ENCODE results near the gene RBMS3. TPM values are rescaled to one million over a fixed set of nuclear protein-coding genes. Genes with fewer than 3 reads are reported as not detected.
A peak's percentile ranks its signal among the peaks of the same experiment; 100 is the strongest.
"Not testable (repeated sequence)": the region's sequence is repeated elsewhere in the genome, so short reads cannot be mapped to it uniquely, and the experiment has no call there.

Gene RBMS3
- polyA plus RNA-seq, 1 donor, result 27.7 TPM

DNA sequence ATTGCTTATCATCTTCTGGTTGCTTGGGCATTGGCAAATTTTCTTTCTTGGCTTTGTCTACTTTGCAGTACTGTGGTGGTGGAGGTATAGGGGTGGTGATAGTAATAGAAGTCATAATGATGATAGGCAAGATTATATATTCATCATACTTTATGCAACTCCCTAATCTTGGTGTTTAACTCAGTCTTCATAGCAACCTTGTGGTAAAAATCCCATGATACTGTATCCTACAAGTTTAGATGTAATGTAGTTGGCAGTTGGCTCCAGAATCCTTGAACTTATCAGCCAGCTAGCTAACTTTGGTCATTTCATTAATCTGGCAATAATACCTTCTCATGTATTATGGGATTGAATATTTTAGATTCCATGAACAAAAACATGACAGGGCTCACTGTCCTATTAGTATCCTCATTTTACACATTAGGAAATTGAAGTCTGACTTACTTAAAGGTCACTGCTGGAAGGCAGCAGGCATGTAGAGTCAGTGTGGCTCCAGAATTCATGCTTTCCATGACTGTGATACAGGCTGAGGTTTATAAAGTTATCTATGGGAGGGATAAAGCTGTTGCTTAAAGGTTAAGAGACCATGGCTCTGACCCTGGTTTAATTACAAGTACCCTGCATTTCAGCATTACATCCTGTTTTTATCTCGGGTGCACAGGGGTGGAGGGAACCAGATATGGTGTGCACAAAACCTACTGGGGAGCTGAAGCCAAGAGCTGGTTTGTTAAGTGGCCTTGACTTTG, 33.3 kb downstream of the RBMS3 start:
- DNase-seq, result no peak

DNA sequence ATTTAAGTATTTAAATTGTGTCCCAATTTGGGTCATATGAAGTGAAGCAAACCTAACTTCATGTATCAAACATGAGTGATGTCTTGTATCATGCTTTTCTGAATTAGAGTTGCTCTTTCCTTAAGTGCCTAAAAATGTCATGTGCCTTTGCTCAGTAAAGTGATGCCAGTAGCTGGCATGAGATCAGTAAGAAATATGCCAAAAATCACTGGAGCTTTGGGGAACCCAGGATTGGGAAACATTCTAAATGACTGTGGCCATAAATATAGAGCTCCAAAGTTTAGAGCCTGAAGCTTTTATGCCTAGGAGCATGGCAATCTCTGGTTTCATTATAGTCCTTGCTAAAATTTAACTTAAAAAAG, 33.8 kb downstream of the RBMS3 start:
- DNase-seq, result no peak

DNA sequence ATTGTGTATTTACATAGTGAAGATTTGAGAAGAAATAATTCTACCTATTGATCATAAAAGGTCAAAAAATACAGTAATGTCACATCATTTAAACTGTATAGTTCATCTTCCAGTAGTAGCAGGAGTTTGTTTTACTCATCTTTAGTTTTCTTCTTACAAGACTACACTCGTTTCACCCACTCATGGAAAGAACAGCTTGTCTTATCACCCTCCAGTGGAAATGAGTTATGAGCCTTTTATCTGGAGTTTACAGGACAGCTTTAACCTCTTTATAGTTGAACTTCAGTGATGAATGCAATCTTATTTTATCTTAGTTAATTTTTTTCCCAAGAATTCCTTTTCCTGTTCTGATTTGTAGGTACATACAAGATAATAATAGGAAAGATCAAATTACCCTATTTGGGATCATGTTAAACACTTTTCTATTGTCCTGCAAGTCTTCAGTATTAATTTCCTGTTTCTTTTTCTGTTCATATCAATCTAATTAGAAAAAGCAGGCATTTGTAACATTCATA, 36.8 kb downstream of the RBMS3 start:
- no peak for DNase-seq

DNA sequence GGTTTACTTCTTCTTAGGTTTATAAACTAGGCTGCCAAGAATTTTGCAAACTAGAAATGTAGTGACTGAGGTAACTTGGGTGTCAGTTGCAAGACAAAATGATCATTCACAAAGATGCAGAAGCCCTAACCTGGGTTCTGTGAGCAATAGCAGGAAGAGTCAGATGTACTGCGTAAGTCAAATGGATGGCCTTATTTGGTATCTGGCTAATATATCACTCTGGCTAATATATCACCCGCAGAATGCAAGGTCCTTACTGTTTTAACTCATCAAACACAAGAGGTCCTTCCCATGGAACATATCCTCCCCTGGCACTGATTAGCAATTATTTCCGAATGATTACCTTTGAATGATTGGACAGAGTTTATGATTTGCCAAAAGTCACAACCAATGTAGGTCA, 37.4 kb downstream of the RBMS3 start:
- DNase-seq, result no peak

DNA sequence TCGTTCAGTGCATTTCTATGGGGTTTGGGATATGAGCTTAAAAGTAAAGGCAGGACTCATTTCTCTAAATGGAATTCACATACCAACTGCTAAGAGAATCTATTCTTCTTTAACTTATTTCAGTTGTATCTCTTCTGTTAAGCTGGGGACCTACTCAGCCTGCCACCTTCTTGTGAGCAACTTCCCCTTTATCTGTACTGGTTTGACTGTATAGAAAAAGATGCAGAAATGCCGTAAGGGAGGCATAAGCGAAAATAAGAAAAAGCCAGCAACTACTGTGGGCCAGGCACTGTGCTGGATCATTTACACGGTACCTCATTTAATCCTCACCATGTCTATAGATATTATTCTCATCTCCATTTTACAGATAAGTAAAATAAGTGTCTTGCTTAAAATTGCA, 38.4 kb downstream of the RBMS3 start:
- no peak for DNase-seq

DNA sequence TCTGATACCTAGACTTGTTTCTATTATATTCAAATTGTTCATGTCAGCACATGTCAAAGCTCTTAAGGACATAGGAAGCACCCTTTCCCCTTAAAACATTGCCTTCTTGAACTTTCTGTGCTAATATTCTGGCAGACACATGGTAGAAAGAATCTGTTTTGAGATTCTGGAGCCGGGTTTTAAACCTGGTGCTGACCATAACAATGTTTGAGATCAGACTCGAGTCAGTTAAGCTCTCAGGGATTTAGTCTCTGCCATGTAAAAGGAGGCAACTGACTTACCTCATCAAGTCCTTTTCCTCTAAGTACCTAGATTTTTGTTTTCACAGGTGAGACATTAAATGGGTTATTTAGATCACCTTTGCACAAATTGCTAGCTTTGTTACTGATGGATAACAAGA, 38.9 kb downstream of the RBMS3 start:
- DNase-seq, result no peak

DNA sequence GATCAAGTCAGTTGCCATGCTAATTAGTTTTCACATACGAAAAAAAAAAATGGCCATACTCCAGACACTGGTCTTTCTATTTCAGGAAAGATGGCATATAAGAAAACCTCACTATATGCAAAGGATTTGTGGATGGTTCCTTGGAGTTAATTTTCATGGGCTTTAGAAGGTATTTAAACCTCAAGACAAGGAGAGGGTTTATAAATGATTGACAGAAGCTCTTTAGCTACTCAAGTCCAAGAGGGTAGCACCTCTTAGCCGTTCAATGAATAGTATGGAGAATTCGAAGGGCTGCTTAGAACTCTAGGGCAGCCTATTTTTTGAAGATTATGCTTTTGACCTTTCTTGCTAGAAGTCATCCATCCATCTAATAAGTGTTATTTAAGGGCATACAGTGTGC, 41.7 kb downstream of the RBMS3 start:
- DNase-seq, result no peak

DNA sequence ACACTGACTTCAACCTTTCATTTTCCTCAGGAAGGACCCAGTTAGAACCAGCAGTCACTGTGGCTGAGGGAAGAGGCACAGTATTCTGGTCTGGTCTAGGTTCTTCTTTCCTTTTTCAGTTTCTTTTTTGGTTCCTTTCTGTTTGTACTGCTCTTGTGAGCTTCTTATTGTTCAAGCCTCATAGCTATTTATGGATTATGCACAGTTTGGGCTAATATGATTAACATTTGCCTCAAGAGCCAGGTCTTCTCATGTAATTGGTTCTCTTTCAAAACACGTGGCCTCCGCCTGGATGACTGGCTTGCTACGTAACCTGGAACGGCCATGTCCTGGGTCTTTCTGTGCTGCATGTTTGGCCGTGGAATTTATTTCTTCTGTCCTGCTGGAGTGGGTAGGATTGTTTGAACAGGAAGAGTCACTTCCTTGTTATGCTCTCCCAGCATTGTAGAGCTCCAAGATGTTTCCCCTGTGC, 43.3 kb downstream of the RBMS3 start:
- peak; percentile 72 for DNase-seq

DNA sequence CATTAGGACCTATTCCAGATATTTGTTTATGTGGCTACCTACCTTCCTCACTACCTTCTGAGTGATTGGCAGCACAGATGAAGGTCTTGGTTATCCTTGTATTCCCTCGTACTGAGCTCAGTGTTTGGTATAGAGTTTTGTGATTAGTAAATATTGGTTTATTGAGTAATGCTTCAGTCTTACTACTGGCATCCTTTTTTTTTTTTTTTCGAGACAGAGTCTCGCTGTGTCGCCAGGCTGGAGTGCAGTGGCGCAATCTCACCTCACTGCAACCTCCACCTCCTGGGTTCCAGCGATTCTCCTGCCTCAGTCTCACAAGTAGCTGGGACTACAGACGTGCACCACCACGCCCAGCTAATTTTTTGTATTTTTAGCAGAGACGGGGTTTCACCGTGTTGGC, 45.7 kb downstream of the RBMS3 start:
- DNase-seq, result not testable (repeated sequence)

DNA sequence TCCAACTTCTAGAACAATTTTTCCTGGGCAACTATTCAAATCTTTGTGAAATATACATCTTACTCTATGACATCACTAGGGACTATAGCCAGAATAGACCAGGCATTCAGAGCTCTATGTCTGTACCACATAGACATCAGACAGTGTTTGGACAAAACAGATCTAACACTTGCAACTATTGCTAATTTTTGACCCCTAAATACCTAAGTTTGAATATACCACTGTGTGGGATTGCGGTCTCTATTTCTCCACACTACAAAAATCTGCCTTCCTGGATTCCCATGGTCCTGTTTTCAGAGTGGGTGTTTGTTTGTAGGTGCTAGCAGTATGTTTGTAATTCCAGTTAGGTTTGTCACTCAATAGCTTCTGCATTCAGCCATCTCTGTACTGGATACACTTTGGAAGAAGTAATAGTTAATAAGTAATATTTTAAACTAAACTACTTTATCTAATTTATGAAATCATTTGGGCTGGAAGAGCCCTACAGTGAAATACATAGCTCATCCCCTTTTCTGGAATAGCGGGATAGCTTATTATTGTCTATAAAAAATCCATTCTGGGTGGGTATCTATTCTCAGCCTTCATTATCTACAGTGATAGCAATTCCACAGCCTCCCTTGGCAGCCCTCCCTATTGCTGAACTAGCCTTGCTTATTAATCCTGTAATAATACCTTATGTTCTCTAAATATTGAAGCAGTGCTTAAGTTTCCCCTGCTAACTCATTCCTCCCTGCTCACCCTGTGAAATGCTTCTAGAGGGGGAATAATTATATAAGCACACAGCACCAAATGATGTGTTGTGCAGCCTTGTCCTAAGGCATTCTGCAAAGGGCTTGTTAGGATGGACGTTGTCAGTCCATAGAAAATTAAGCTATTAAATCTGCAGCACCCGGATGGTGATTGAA, 49.4 kb downstream of the RBMS3 start:
- DNase-seq, result no peak

DNA sequence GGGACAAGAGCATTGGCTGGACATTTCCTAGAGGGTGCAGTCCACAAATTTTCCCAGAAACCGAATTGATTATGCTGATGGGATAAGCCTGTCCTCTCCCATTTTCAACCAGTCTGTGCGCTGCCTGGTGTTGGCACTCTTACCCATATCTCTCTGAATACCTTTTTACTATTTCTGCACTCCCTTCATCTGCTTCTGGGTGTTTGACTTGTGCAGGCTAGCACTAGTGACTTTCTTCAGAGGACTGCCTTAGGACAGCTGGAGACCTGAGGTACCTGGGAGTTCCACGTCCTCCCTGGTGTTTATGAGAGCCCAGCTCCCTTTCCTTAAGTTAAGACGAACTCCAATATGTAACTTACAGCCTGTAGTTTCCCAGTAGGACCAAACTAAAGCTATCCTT, 50.2 kb downstream of the RBMS3 start:
- no peak for DNase-seq

DNA sequence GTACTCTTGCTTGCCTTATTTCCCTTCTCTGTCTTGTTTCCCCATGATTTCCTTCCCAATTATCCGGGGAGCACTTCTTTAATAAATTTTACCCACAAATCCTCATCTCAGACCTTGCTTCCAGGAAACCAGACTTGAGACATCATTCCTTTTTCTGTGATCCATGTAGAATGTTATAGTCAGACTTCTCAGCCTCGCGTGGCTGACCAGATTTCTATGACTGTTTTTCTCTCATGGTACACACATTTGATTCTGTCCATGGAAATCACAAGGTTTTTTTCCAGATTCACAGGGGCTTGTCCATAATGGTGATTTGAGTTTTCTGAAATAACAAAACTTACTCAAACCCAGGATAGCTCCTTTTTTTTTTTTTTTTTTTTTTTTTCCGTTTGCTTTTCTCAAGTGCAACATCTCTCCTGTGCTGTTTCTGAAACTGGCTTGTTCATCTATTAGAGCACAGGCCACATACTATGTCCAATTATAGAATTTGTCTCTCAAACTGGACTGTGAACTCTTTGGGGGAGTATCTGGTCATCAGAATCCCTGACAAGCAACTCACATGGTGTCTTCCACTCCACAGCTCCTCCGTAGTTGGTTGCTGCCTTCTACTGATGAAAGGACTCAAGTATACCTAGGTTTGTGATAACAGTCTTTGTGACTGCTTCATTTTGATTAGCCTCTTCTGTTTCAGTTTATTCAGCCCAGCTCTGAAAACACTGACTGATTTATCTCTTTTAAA, 50.8 kb downstream of the RBMS3 start:
- peak; percentile 42 for DNase-seq

DNA sequence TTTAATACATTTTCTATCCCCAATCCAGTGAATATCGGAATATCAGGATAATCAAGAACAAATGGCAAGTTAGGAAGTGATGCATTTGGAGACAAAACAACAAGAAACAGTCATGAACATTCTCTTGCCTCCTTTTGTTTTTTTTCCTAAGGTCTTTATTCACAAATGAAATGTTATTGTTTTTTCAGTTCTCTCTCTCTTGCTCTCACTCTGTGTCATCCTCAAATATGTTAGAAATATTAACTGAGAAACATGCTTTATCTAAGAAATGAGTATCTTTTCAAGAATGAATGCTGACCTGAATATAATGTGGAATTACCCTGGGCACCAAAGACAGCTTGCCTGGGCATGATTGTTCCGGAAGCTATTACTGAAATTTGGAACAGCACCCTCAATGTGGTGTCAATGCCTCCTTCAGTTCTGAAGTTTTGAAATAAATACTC, 51.3 kb downstream of the RBMS3 start:
- DNase-seq, result no peak

DNA sequence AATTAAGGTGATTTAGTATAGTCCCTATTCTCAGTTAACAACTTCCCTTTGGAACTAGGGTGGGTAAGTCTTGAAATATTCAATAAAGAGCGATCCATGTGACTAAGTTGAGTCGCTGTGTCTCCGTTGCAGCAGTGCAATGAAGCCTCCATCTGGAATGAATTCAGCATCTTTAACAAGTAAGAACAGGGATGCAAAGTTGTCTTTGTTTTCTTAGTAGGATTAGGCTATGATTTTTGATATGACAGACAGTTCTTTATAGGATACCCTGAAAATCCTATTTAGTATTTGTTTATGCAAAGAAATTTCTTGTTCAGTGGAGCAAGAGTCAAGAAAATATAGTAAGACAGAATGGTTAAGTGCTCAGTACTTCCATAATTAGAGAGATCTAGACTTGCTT, 52.7 kb downstream of the RBMS3 start:
- DNase-seq, result no peak

DNA sequence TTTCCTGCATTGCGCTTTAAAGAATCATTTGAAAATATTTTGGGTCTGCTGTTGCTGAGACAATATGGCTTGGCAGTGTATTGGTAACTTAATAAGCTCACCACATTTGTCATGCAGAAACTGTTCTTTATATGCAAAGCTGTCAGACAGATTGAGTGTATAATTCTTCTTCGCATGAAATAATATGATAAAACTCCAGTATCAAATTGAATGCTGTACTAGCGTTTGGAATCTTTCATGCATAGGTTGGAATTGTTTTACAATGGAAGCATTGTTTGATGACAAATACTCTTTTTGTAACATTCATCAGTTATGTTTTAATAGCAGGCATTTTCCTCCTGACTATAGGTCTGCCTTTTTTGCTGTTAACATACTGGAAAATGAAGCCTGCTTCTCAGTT, 53.8 kb downstream of the RBMS3 start:
- DNase-seq, result peak; percentile 43

DNA sequence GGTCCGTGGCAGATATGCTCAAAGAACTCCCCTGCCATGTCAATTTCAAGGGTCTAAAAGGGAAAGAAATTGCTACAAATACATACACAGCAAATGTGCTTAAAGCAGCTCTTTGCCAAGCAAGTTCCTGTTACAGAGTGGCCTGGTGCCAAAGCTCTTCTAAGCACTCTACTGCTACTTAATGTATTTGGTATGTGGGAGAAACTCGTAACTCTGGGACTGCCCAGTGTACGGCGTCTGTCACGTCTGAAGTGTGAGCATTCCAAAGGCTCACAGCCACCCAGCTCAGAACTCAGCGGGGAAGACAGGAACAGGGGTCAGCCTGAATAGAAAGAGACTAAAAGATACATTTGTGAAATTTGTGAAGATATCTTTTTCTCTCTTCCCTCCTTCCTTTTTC, 54.6 kb downstream of the RBMS3 start:
- peak; percentile 94 for DNase-seq

DNA sequence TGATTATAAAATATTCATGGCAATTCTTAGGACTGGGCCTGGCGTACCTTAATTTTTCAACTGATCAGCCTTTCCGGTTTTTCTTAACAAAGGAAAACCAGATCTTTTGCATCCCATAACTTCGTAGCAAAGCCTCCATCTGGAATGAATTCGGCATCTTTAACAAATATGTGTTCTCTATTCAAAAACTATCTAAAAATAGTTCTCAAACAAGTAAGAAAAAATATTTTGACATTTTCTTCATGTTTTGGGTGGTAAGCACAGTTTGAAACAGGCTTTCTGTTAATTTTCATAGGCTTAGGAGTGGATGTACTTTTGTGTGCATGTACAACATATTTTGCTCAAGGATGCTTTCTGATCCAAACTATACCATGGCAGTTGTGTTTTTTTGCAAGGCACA, 55.1 kb downstream of the RBMS3 start:
- no peak for DNase-seq

DNA sequence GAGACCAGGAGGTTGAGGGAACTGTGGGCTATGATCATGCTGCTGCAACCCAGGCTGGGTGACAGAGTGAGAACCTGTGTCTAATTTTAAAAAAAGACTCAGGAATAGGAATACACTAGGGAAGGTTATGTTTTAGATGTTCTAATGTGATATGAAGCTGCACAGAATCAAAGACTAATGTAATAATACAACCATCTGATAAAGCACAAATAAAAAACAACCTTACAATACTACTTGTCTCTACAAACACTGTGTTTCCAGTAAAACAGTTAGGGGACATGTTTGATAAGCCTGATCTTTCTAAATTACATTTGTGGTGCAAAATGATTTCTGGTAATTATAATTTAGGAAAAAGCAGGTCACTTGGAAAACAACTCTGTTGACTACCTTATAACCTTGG, 56.7 kb downstream of the RBMS3 start:
- no peak for DNase-seq

DNA sequence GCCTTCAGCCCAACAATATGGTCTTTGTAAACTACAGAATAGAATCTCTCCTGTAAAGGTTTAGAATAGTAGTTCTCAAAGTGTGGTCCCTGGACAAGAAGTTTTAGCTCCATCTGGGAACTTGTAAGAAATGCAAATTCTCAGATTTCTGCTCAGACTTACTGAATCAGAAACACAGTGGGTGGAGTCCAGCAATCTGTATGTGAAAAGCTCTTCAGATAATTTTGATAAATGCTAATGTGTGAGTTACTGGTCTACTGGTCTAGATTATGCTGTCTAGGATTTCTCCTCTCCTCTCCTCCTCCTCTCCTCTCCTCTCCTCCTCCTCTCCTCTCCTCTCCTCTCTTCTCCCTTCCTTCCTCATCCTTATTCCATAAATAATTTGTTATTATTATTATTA, 57.5 kb downstream of the RBMS3 start:
- no peak for DNase-seq

DNA sequence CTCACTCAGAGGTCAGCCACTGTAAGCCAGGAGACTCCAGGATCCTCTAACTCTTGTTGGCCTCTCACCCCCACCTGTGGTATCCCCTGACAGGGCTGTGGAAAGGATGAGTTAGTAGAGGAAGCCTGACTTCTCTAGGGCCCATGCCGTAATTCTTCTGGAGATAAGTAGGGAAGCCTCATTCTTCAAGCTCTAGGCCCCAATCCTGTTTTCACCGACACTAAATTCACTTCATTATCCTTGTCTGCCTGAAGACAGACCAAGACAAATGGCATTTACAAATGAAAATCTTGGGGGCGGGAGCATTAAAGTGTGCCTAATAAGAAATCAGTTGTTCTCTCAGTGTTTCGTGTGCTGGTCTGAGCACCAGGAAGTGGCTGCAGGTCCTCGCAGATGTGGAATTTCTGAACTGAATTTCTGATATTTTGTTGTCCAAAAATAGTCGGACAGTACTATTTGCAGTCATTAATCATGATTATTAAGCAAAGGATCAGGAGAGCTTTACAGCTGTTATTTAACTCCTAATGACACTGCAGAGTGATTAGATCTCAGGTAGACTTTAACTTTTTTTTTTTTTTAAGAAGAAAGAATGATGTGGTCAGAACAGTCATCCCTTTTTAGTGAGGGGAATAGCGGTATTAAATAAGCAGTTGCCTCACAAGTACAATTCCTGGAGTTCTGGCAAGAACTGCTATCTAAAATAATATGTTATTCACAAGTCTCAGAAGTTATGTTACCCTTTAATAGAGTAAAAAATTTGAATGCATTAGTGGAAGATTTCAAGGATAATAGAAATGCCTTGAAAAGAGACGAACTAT, 58.4 kb downstream of the RBMS3 start:
- no peak for DNase-seq

DNA sequence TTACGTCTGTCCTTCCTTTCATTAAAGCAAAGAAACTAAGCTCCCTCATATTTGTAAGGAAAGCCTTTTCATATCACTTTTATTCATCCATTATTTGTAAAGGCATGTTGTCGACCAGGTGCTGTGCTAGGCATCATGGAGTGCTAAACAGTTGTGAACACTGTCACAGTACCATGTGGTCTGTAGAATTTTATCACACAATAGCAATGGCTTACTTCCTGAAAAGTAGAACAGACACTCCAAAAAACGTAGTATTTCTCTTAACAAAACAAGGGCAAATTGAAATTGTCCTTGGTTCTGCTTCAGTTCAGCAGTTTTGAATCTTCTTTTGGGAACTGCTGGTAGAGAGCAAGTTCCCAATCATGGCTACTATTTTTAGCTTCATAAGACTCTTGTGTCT, 63.3 kb downstream of the RBMS3 start:
- no peak for DNase-seq

DNA sequence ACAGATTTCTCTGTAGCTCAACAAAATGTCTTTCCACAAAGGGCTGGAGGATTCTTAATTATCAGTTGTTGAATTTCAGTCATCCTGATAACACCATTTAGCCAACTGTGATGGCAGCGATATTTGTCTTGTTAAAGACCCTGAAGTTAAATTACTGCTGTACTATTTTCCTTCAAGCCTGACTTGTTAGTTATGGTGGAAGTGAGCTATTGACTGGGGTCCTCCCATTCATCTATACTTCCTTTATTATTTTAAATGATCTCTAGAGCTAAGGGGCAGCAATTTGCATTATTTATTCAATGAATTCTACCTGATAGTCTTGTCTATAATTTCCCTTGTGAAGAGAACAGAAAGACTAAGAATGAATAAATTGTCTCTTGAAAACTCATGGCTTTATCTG, 64.1 kb downstream of the RBMS3 start:
- no peak for DNase-seq
